OCI-LY1 (cell line): ENCODE data around the gene CCDC73.

Experiments used
- H2AFZ ChIP-seq: fragments of 200-600 bp; sonication (generic), shearing (Covaris generic); 2 replicates; pipeline ENCODE4 v1.6.0; 2014; ENCODE audit warnings: antibody characterized with exemption, mild to moderate bottlenecking, low read length
- H3F3A ChIP-seq: fragments of 200-600 bp; sonication (generic), shearing (Covaris generic); 2 replicates; pipeline ENCODE4 v1.6.0; 2014; ENCODE audit warnings: mild to moderate bottlenecking, antibody characterized with exemption, low read length, moderate library complexity; ENCODE audit not compliant: insufficient read depth
- H3K27ac ChIP-seq: fragments of 200-600 bp; sonication (generic); 2 replicates; pipeline ENCODE4 v1.5.1; 2014; ENCODE audit warnings: low read length, mixed run types, mild to moderate bottlenecking, low read depth; ENCODE audit not compliant: poor library complexity, severe bottlenecking
- H3K27me3 ChIP-seq: fragments of 200-600 bp; sonication (generic); 2 replicates; pipeline ENCODE4 v1.6.0; 2014; ENCODE audit warnings: antibody characterized with exemption, mild to moderate bottlenecking, low read length, moderate library complexity; ENCODE audit not compliant: insufficient read depth
- H3K36me3 ChIP-seq: fragments of 200-600 bp; sonication (generic); 2 replicates; pipeline ENCODE4 v1.6.1; 2014; ENCODE audit warnings: mild to moderate bottlenecking, antibody characterized with exemption, low read length, moderate library complexity, mixed read lengths; ENCODE audit not compliant: insufficient read depth
- H3K4me1 ChIP-seq: fragments of 200-600 bp; sonication (generic); 2 replicates; pipeline ENCODE4 v1.5.1; 2014; ENCODE audit warnings: mild to moderate bottlenecking, low read length, moderate library complexity; ENCODE audit not compliant: insufficient read depth, severe bottlenecking
- H3K4me2 ChIP-seq: fragments of 200-600 bp; sonication (generic), shearing (Covaris generic); 2 replicates; pipeline ENCODE4 v1.6.1; 2014; ENCODE audit warnings: low read length
- H3K4me3 ChIP-seq: fragments of 200-600 bp; sonication (generic); 2 replicates; pipeline ENCODE4 v1.5.1; 2014; ENCODE audit warnings: low read length, low read depth, mild to moderate bottlenecking, mixed read lengths; ENCODE audit not compliant: poor library complexity, severe bottlenecking
- H3K79me2 ChIP-seq: fragments of 200-600 bp; shearing (Covaris generic); 2 replicates; pipeline ENCODE4 v1.6.1; 2016; ENCODE audit warnings: mixed run types, low read length, mixed read lengths; ENCODE audit not compliant: insufficient read depth
- H3K9ac ChIP-seq: fragments of 200-600 bp; sonication (generic), shearing (Covaris generic); 2 replicates; pipeline ENCODE4 v1.6.1; 2014; ENCODE audit warnings: mild to moderate bottlenecking, low read length, mixed read lengths
- H3K9me2 ChIP-seq: fragments of 200-600 bp; sonication (generic), shearing (Covaris generic); 2 replicates; pipeline ENCODE4 v1.6.1; 2014; ENCODE audit warnings: low read depth, mild to moderate bottlenecking, low read length, mixed read lengths
- H3K9me3 ChIP-seq: fragments of 200-600 bp; shearing (Covaris generic); 2 replicates; pipeline ENCODE4 v1.6.1; 2014; ENCODE audit warnings: low read length, mixed read lengths
- H4K20me1 ChIP-seq: fragments of 200-600 bp; sonication (generic), shearing (Covaris generic); 2 replicates; pipeline ENCODE4 v1.6.0; 2016; ENCODE audit warnings: mild to moderate bottlenecking, low read length; ENCODE audit not compliant: insufficient read depth
- EZH2 ChIP-seq: fragments of 200-600 bp; sonication (generic), shearing (Covaris generic); IDR thresholded peaks from 2 replicates; pipeline ENCODE4 v1.8.0; 2017; ENCODE audit warnings: borderline replicate concordance, mixed run types, mild to moderate bottlenecking, antibody characterized with exemption, low read length, moderate library complexity, mixed read lengths
- TF ChIP-seq, protein P1 (sequence below): fragments of 200-600 bp; sonication (generic), shearing (Covaris generic); IDR thresholded peaks from 2 replicates; pipeline ENCODE4 v1.5.1; 2017; ENCODE audit warnings: mild to moderate bottlenecking, antibody characterized with exemption, low read length, moderate library complexity, mixed read lengths

The CCDC73 gene

DNA sequence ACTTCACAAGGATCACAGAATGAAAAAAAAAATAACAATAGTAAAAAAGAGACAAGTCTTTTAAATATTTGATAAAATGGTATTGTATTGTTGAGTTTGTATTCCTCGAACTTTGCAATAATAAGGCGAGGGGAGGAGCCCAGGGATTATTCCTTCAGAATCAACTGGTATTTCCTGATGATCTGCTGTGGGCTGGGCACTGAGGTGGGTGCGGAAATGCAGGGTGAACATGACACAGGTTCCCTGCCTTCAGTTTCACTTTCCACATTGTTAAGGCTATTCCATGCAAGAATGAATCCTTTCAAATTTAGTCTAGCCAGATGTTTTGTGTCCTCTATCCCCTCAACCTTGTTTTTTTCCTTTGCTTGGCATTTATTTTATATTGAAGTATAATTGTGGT lies 212.9 kb downstream of the CCDC73 start:
- H4K20me1 ChIP-seq: 0 out of 2 replicates have a peak, but pooled peaks cover 2% of the 10 kb centered on the region
- no peak overlapping the region for H3K9ac ChIP-seq
- H3K36me3 ChIP-seq: peaks cover 7% of the 10 kb centered on the region; the same call in 1 of the 2 replicates
- no peaks in the 10 kb centered on the region for H3K27me3 ChIP-seq
- TF ChIP-seq, protein P1, sequence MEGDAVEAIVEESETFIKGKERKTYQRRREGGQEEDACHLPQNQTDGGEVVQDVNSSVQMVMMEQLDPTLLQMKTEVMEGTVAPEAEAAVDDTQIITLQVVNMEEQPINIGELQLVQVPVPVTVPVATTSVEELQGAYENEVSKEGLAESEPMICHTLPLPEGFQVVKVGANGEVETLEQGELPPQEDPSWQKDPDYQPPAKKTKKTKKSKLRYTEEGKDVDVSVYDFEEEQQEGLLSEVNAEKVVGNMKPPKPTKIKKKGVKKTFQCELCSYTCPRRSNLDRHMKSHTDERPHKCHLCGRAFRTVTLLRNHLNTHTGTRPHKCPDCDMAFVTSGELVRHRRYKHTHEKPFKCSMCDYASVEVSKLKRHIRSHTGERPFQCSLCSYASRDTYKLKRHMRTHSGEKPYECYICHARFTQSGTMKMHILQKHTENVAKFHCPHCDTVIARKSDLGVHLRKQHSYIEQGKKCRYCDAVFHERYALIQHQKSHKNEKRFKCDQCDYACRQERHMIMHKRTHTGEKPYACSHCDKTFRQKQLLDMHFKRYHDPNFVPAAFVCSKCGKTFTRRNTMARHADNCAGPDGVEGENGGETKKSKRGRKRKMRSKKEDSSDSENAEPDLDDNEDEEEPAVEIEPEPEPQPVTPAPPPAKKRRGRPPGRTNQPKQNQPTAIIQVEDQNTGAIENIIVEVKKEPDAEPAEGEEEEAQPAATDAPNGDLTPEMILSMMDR: no peak
- TF ChIP-seq EZH2: no peak
- no peak overlapping the region for H3K4me3 ChIP-seq
- no peak overlapping the region for H2AFZ ChIP-seq
- H3K9me3 ChIP-seq: no peaks in the 10 kb centered on the region
- no peak overlapping the region for H3K27ac ChIP-seq
- H3K4me2 ChIP-seq: no peak overlapping the region
- H3F3A ChIP-seq: no peaks in the 10 kb centered on the region
- H3K4me1 ChIP-seq: peaks cover 23% of the 10 kb centered on the region
- H3K9me2 ChIP-seq: no peaks in the 10 kb centered on the region
- H3K79me2 ChIP-seq: peaks cover 27% of the 10 kb centered on the region

DNA sequence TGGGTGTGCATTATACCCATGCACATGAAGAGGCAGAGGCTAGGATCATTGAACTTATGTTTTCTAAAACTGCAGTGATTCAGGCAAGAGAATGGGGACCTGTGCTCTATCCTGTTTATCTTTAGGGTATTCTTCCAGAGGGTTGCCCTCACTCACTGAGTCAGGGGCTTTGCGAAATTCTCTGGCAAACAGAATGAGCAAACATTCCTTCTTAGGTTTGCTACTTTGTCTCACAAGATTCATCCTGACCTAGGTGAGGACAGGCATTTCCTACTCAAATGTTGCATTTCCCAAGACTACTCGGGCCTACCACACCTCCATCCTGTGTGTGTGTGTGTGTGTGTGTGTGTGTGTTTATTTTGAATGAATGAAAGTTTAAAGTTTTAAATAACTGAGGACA lies 213.5 kb downstream of the CCDC73 start:
- Histone ChIP-seq H3F3A (no peaks in the 10 kb centered on the region), H3K4me3 (no peak overlapping the region), H3K4me1 (peaks cover 17% of the 10 kb centered on the region), H3K9ac (no peak overlapping the region), H3K27ac (no peak overlapping the region), H3K27me3 (no peaks in the 10 kb centered on the region), H3K4me2 (no peak overlapping the region), H4K20me1 (0 out of 2 replicates have a peak, but pooled peaks cover 2% of the 10 kb centered on the region), H3K9me2 (no peaks in the 10 kb centered on the region), H3K9me3 (no peaks in the 10 kb centered on the region), H3K79me2 (peaks cover 21% of the 10 kb centered on the region), H3K36me3 (peaks cover 7% of the 10 kb centered on the region; the same call in 1 of the 2 replicates), H2AFZ (no peak overlapping the region)
- TF ChIP-seq, protein P1: no peak
- TF ChIP-seq EZH2: no peak

DNA sequence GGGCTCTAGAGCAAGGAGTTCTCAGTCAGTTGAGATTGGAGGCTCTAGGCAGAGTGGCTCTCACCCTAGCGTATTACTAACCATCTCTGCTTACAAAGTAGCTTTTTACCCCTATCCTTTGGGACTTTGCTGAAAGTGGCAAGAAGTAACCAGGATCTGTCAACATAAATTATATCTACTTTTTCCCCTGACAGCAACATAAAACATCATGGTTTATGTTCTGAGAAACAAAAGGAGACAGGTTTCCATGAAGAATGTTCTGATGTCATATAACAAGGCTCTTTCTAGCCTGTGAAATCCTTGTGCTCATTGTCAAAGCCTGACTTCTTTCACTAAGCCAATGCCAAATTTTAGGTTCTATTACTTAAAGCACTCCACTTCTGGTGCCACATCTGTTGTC lies 218.0 kb downstream of the CCDC73 start:
- Histone ChIP-seq H3K4me3 (no peak overlapping the region), H3K36me3 (no peaks in the 10 kb centered on the region), H2AFZ (no peak overlapping the region), H3K4me2 (no peak overlapping the region), H3F3A (no peaks in the 10 kb centered on the region), H4K20me1 (no peaks in the 10 kb centered on the region), H3K27ac (no peak overlapping the region), H3K9me2 (no peaks in the 10 kb centered on the region), H3K79me2 (no peaks in the 10 kb centered on the region), H3K9ac (no peak overlapping the region), H3K9me3 (no peaks in the 10 kb centered on the region), H3K27me3 (no peaks in the 10 kb centered on the region), H3K4me1 (no peaks in the 10 kb centered on the region)
- TF ChIP-seq, protein P1: no peak
- TF ChIP-seq EZH2: no peak
